AG09319 (cell line): ENCODE results near the gene PARVG.

Experiments
- DNase-seq: peaks from one replicate; pipeline ENCODE4 v3.0.0-alpha.2; 2010; ENCODE audit warnings: low read depth; ENCODE audit errors: extremely low read depth
- CTCF ChIP-seq: IDR thresholded peaks from 2 replicates; pipeline ENCODE4 v1.5.1; 2011; ENCODE audit warnings: low read depth, mild to moderate bottlenecking, inconsistent platforms, low read length, moderate library complexity

PARVG gene

GRCh38 chr22:44211946-44212930, 31.5 kb downstream of the PARVG start:
- no peak for TF ChIP-seq CTCF
- DNase-seq = peak; percentile 38

- DNase-seq = no peak
- no peak for TF ChIP-seq CTCF
These were observed 32.2 kb downstream of the PARVG start for GRCh38 chr22:44212936-44213335.

- no peak for DNase-seq
- no peak for TF ChIP-seq CTCF
These were observed 32.8 kb downstream of the PARVG start for GRCh38 chr22:44213489-44214043.

GRCh38 chr22:44214187-44214586, 33.5 kb downstream of the PARVG start:
- no peak for TF ChIP-seq CTCF

GRCh38 chr22:44214764-44215163, 34.0 kb downstream of the PARVG start:
- TF ChIP-seq CTCF = no peak
- DNase-seq = no peak

More at GRCh38 chr22:44214187-44214586, 33.5 kb downstream of the PARVG start:
- no peak for DNase-seq

GRCh38 chr22:44215287-44215686, 34.6 kb downstream of the PARVG start:
- no peak for DNase-seq
- TF ChIP-seq CTCF = no peak

- no peak for DNase-seq
- no peak for TF ChIP-seq CTCF
These were observed 36.6 kb downstream of the PARVG start for GRCh38 chr22:44217346-44217745.
